MV-4-11 (cell line): Measurements from ENCODE around the gene ADSS1.

Source experiments
- DNase-seq: peaks from one replicate; lab custom pipeline; 2025; lab: John Stamatoyannopoulos, UW

ADSS1 gene

GRCh38 chr14:104782808-104783139, 58.7 kb downstream of the ADSS1 start:
- no peak for DNase-seq

- DNase-seq: no peak
Measured at GRCh38 chr14:104783484-104784217, 59.6 kb downstream of the ADSS1 start.

GRCh38 chr14:104784218-104784568, 60.2 kb downstream of the ADSS1 start:
- no peak for DNase-seq

- no peak for DNase-seq
Measured at GRCh38 chr14:104784846-104785707, 61.0 kb downstream of the ADSS1 start.

- DNase-seq: no peak
Measured at GRCh38 chr14:104785708-104786080, 61.7 kb downstream of the ADSS1 start.

- no peak for DNase-seq
Measured at GRCh38 chr14:104786091-104786586, 62.1 kb downstream of the ADSS1 start.

DNA sequence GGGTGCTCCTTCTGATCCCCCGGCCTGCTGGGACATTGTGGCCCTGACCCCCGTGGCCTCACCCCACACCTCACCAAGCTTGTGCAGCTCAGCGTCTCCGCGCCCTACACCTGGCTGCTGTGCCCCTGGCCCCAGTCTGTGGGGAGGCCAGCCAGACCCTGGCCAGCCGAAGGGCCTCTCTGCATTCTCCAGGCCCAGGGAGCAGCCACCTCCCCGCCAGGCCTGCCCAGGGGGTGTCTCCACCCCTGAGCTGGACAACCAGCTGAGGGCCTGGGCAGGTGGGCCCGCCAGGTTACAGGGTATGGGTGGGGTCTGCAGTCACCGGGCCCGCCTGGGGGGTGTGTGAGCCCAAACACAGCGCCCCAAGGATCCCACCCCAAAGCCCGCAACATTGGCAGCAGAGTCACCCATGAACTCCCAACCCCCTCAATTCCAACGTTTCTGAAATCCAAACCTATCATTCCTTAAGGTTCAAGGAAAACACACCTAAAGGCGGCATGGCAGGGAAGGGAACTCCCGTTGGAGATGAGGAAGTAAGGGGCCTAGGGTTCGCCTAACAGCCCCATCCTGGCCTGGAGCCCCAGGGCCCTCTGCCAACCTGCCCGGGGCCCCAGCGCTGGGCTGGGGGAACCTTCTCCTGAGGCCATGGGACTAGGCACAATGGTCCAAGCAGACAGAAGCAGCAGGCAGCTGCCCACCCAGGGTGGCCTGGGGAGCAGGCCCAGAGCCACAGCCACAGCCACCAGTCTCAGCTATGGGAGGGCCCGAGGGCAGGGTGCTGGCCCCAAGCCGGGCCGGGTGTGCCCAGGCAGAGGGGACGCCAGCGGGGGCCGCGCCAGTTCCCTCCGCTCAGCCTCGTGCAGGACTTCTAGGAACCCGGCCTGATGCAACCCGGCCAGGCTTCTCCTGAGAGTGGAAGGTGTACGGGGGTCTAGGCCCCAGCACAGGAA, 63.0 kb downstream of the ADSS1 start:
- DNase-seq: no peak

DNA sequence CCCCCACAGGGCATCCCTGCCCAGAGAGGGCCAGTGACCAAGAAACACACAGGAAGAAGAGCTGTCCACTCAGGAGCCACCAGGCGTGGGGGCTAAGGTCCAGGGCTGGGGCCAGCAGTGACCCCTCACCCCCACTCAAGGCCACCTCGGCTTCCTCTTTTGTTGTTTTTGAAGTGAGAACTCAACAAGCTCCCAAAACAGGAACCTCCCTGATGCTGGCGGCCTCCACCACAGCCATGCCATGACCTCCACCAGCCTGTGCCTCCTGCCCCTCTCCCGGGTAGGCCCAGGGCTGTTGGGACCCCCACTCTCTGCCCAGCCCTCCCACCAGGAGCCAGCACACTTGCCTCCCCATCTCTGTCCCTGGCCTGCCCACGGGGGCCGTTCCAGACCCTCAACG, 63.7 kb downstream of the ADSS1 start:
- peak; percentile 63 for DNase-seq

GRCh38 chr14:104788161-104788818, 64.3 kb downstream of the ADSS1 start:
- no peak for DNase-seq

DNA sequence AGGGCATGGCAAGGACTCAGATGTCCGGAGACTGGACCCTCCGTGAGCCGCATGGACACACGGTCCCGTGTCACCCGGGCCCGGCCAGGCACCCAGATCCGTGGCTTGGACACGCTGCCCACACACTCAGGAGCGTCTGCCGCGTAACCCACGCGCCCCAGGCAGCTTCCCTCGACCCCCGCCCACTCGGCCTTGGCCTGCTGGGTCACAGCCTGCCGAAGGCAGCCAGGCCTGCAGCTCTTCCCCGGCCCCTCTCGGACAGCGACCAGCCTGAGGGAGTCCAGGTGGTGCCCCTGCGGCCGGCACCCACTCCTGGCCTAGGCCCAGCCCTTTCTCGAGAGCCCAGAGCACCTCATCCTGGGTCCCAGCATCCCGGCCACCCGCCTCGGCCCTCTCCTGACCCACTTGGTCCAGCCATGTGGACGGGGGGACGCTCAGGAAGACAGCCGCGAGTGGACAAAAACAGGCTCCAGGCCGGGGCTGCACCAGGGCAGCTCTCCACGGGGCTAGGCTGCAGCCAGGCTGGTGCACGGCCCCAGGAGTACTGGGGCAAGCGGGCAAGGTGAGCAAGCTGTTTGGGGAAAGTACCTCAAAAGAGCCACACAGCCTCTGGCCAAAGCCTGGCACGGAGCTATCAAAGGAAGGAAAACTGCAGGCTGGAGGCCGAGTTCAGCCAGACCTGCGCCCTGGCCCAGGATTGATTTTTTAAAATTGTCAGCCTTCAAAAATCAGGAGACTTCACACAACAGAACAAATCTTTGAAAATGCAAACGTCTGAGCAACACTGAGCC, 65.0 kb downstream of the ADSS1 start:
- DNase-seq: no peak

- no peak for DNase-seq
Measured at GRCh38 chr14:104789752-104790743, 66.0 kb downstream of the ADSS1 start.

DNA sequence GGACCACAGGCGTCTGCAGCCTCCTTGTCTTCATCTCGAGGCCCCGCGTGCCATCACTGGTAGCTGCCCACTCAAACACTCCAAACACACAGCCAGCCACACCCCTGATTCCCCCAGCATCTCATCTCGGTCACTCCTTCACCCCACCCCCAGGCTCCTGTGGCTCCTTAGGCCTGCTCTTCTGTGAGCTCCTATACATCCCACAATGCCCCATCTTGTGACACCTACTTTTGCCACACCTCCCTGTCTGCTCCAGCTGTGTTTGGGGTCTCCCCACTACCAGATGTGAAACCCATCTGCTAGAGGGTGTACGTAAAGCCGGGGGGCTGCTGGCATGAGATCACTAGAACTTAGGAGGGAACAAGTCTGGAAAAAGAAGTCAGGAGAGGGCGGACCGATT, 67.4 kb downstream of the ADSS1 start:
- no peak for DNase-seq

DNA sequence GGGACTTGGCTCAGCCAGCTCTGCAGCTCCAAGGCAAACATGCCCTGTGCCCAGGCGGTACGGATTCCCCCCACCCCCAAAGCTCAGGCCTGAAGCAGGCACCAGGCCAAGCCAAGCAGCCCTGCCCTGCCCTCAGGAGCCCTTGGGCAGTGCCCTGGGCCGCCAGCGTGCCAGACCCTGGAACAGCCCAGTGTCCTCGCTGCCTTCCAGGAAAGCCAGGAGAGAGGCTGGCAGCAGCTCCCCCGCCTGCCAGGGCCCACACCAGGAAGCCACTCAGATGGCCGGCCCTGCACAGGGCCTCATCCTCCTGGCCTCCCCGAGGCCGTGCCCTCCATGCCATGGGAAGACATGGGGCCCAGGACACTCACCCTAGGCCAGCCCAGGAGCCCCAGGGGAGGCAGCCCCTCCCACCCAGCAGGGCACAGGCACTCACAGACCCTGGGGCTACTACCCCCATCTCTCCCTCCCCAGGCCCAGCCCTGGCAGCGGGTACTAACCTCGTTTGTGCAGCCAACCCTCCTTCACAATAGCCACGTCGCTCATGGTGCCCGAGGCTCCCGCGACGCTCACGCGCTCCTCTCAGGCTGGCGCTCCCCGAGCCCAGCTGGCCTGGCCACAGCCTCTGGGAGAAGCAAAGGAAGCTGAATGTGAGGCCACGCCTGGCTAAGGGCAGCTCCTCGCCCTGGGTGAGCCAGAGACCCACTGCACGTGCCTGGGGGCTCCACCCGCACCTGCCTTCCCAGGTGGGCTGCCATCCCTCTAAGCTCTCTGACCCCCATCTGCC, 68.3 kb downstream of the ADSS1 start:
- no peak for DNase-seq

GRCh38 chr14:104792945-104793702, 69.1 kb downstream of the ADSS1 start:
- no peak for DNase-seq

DNA sequence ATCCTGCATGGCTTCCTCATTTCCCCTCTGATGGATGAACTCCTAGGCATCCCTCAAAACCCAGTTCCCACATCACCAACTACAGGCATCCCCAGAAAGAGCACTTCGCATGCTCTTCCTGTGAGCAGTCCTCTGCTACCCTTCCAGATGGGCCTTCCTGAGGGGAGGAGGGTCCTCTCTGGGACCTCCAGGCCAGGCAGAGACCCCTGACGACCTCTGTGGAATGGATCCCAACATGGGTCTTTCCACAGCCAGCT, 69.6 kb downstream of the ADSS1 start:
- DNase-seq: no peak

GRCh38 chr14:104794099-104794498, 70.1 kb downstream of the ADSS1 start:
- peak; percentile 27 for DNase-seq

DNA sequence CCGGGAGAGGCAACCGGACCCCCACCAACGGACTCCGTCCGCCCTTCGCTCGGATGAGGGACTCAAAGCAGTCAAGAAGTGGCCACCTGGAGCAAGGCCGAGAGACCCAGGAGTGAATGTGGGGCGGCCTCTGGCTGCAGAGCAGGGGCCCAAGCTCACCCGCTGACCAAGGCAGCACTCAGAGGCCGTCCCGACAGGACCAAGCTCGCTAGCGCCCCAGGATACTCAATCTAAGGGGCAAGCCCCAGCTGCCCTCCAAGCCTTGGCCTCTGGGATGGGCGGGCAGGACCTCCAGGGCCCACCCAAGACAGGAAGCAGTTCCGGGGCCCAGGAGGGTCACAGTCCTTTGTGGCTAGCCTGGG, 70.6 kb downstream of the ADSS1 start:
- DNase-seq: no peak

GRCh38 chr14:104794993-104795780, 71.2 kb downstream of the ADSS1 start, which contains the start of gene AKT1:
TSS of gene AKT1 (minus strand) at chr14:104795748. CDS start at chr14:104792643, 3,105 bp downstream.
- DNase-seq: no peak
